SJSA1 (cell line): ENCODE results near the gene KLF13. TPM values are rescaled to one million over a fixed set of nuclear protein-coding genes. Genes with fewer than 3 reads are reported as not detected.

Experiments
- DNase-seq, 2 experiments: peaks; one replicate each; pipeline ENCODE4 v3.0.0-alpha.2; 2015 to 2020; ENCODE audit warnings: low spot score in 2 of 2, low read depth in 1 of 2
- H3K27ac ChIP-seq: fragments of 250-450 bp; sonication (Bioruptor Pico); 2 replicates; pipeline ENCODE4 v1.5.1; 2020; ENCODE audit warnings: mild to moderate bottlenecking, moderate library complexity
- H3K27me3 ChIP-seq: fragments of 250-450 bp; sonication (Bioruptor Pico); replicated peaks from 2 replicates; pipeline ENCODE4 v1.5.1; 2020; ENCODE audit warnings: mild to moderate bottlenecking, moderate library complexity
- H3K36me3 ChIP-seq: fragments of 250-450 bp; sonication (Bioruptor Pico); 2 replicates; pipeline ENCODE4 v1.5.1; 2020; ENCODE audit warnings: mild to moderate bottlenecking
- H3K4me1 ChIP-seq: fragments of 250-450 bp; sonication (Bioruptor Pico); replicated peaks from 2 replicates; pipeline ENCODE4 v1.6.1; 2021; ENCODE audit warnings: mild to moderate bottlenecking
- H3K4me3 ChIP-seq: fragments of 250-450 bp; sonication (Bioruptor Pico); 2 replicates; pipeline ENCODE4 v1.5.1; 2020; ENCODE audit warnings: mild to moderate bottlenecking
- H3K9me3 ChIP-seq: fragments of 250-450 bp; sonication (Bioruptor Pico); replicated peaks from 2 replicates; pipeline ENCODE4 v1.5.1; 2020; ENCODE audit warnings: mild to moderate bottlenecking
- total RNA-seq: library from RNA; depleted of rRNA; stranded (reverse); fragments of >200 nt; shearing (Covaris generic); gene quantifications from 2 replicates; pipeline ENCODE4 v1.2.3, GENCODE V29; 2014

The KLF13 gene
- total RNA-seq, 1 experiment from 2014 or later, result 60.4 TPM

DNA sequence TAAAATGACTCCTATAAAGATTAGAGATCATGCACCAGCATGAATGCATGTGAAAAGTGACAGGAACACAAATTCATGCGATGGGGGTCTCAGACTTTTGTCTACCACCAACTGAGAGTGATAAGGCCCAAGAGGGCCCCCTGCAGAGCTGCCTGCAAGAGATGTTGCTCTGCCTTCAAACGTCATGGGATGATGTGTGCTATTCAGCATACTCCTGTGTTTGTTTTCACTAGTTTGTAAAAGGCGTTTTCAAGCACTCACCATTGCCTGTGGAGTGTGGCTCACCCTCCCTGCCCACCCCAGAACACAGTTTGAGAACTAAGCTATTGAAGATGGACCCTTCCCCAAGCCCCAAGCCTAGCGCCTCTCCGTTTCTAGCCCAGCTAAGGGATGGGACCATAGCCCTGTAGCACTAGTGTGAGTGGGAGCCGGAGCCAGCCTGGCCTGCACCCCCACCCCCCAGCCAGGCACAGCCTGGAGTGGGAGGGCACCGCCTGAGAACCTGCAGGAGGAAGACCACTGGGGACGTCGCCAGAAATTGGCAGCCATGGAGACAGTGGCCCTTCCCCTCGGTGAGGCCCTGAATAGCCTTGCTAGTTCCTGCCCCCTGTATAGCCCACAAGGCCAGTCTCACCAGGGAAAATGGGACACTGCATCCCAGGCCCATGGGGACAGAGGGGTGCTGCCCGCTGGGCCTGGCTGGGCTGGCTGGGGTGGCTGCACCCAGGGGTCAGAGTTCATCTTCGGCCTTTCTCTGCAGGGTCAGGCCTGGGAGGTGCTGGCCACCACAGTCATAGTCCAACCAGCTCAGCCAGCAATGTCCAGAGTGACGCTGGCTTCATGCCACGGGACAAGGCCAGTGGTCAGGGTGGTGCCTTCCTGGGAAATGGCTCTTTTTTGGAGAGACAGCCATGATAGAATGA is 22.6 kb upstream of the KLF13 start:
- H3K9me3 ChIP-seq, result no peaks in the 10 kb centered on the region
- no peaks in the 10 kb centered on the region for H3K36me3 ChIP-seq
- H3K27me3 ChIP-seq, result no peaks in the 10 kb centered on the region
- DNase-seq, result no peak
- H3K27ac ChIP-seq, result no peak overlapping the region
- H3K4me3 ChIP-seq, result no peak overlapping the region
- no peaks in the 10 kb centered on the region for H3K4me1 ChIP-seq

DNA sequence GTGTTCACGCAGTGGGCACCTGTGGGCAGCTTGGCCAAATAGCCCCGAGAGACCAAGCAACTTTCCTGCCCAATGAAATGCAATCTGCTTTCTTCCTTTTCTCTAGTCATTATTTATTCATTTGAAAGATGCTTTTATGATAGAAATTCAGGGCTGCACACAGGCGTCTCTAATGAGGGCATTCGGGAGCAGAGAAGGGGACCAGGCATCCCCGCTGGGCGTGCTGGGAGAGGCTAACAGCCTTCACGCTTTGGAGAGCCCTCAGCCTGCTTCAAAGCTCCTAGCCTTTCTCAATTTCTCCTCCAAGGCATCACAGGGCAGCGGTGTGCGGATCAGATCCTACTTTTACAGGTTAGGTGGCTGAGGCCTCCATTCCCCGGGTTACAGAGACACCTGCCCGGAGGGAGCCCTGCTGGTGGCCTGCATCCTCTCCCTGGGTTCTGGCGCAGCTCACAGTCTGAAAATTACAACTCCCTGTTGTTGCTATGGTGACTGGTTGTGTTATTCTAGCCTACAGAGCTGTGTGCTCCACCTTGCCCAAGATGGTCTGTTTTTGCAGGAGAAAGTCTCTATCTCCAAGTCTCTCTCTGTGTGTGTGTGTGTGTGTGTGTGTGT is 21.8 kb upstream of the KLF13 start:
- Histone ChIP-seq H3K36me3 (no peaks in the 10 kb centered on the region), H3K4me1 (no peaks in the 10 kb centered on the region), H3K27ac (no peak overlapping the region), H3K9me3 (no peaks in the 10 kb centered on the region), H3K27me3 (no peaks in the 10 kb centered on the region), H3K4me3 (no peak overlapping the region)
- no peak for DNase-seq

DNA sequence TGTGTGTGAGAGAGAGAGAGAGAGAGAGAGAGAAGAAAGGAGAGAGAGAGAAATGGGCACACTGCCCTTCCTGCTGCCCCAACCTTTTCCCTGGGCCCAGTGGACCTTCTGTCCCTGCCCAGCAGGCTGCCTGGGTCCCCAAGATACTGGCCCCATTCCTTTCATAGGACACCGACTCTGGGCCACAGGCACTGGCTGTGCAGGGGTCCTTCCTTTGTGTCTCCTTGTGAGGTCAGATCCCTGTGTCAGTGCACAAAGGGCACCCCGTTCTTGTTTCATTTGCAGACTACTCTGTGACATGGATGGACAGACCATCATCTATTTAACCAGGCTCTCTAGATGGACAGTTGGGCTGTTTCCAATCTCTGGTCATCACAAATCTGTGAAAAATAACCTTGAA is 21.3 kb upstream of the KLF13 start:
- no peak overlapping the region for H3K27ac ChIP-seq
- no peak for DNase-seq
- no peaks in the 10 kb centered on the region for H3K27me3 ChIP-seq
- no peaks in the 10 kb centered on the region for H3K9me3 ChIP-seq
- no peak overlapping the region for H3K4me3 ChIP-seq
- no peaks in the 10 kb centered on the region for H3K36me3 ChIP-seq
- no peaks in the 10 kb centered on the region for H3K4me1 ChIP-seq

DNA sequence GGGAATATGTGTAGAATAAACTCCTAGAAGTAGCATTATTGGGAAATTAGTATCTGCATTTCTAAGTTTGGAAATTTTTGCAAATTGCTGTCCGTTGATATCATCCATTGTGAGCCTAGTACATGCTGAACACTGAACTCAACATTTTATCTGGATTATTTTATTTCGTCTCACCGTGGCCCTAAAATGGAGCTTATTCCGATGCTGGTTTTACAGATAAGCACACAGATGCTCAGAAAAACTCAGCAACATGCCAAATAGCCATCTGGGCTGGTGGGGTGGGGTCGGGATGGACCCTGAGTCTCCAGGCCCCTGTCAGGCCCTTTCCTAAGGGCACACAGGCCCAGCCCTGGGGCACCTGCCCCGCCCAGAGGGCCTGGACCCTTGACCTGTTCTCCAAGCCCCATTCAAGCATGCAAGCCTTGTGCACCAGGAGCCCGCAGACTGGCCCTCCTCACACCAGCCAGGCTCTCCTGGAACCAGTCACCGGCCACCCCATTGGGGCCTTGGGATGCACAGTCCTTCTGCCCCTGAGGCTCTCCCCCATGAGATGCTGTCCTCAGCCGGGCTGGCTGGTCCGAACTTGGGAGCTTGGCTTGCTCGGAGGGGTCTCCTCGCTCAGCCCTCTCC is 20.7 kb upstream of the KLF13 start:
- Histone ChIP-seq H3K4me1 (no peaks in the 10 kb centered on the region), H3K27me3 (no peaks in the 10 kb centered on the region), H3K36me3 (no peaks in the 10 kb centered on the region), H3K4me3 (no peak overlapping the region), H3K9me3 (no peaks in the 10 kb centered on the region), H3K27ac (no peak overlapping the region)
- DNase-seq, result no peak

DNA sequence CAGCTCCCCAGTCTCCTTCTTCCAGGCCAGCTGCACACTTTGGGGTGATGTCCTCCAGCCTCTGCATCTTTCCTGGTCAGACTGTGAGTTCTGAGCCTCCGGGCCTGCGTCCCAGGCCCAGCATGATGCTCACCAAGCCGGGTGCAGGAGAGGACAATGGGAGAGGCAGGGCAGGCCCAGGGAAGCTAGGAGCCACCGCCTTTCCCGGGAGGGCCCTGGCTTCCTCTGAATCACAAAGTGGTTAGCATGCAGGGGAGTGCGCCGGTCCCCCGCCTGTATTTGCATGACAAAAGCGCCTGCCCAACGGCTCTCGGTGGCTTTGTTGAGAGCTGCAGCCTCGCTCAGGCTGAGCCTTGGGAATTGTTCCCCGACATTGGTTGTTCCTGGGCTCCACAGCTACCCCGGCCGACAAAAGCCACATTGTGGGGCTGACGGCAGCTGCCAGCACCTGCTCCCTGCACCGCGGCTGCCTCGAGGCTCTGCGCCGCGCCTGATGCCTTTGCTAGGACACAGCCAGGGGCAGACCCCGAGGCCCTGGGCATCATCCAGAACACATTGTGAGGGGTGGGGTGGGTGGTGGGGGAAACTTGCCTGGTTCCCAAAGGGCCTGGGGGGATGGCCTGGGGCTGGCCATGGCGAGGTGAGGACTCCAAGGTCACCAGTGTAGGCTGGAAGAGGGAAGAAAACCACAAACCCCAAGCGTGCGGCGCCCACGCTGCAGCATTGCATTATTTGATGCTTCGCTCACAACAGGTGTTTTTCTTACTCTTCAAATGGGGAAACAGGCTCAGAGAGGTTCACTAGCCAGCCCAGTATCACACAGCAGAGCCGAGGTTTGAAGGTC is 20.0 kb upstream of the KLF13 start:
- H3K27me3 ChIP-seq, result no peaks in the 10 kb centered on the region
- no peaks in the 10 kb centered on the region for H3K4me1 ChIP-seq
- no peaks in the 10 kb centered on the region for H3K9me3 ChIP-seq
- DNase-seq, result no peak
- H3K27ac ChIP-seq, result no peak overlapping the region
- H3K36me3 ChIP-seq, result no peaks in the 10 kb centered on the region
- no peak overlapping the region for H3K4me3 ChIP-seq

DNA sequence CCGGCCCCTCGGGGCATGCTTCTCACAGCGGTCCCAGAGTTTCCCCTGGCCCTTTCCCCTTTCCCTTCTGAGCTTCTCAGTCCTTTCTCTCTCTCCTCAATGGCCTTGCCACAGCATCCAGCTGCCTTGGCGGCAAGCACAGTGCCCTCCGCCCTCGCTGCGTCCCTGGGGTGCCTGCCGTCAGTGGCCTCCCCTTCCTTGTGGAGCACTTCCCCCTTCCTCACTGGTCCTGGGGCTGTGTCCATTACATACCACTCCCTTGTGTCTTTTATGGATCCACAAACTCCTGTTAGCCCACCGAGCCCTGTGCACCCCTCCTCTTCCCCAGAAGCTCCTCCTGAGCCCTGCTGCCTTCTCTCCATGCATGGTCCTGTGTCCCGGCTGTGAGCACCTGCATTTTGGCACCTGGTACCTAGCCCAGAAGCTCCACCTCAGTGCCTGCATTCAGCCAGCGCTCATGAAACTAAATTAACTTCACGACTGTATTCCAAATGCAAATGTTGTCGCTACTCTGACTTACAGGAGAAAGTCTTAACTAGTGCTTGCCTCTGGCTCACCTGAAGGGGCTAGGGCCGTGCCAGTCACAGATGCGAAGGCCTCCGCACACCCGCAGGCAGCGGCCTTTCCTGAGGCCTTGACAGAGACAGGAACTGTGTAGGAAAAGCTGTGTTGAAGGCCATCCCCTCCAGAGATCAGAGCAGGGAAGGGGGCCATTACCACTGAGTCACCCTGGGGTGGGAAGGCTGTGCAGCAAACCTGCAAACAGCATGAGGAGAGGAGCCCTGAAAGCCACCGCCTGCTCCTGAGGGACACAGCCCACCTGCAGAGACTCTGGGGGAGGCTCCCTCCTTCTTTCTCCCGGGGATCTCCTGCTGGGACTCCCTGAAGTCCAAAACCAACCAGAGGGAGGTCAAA is 19.1 kb upstream of the KLF13 start:
- no peak for DNase-seq
- no peak overlapping the region for H3K4me3 ChIP-seq
- no peaks in the 10 kb centered on the region for H3K4me1 ChIP-seq
- H3K9me3 ChIP-seq, result no peaks in the 10 kb centered on the region
- no peaks in the 10 kb centered on the region for H3K27me3 ChIP-seq
- H3K27ac ChIP-seq, result no peak overlapping the region
- H3K36me3 ChIP-seq, result no peaks in the 10 kb centered on the region

DNA sequence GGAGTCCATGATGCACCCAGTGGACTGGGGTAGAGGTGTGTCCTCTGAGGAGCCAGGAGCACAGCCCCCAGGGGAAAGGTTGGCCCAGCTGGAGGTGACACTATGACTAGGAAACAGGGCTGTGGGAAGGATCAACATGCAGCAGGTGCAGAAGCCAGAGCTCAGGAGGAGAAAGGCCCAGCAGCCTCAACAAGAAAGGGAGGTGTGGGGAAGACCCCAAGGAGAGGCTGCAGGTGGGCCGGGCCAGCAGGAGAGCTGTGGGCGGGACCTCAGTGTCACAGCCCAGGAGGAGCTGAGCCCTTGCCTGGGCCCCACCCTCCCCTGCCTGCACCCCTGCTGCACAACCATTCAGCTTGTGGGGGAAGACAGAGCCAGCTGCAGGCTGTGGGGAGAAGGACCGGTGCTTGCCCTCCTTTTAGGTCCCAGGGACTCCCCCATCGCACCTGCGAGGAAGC is 18.4 kb upstream of the KLF13 start:
- Histone ChIP-seq H3K27ac (no peak overlapping the region), H3K27me3 (no peaks in the 10 kb centered on the region), H3K4me3 (no peak overlapping the region), H3K4me1 (no peaks in the 10 kb centered on the region), H3K9me3 (no peaks in the 10 kb centered on the region), H3K36me3 (no peaks in the 10 kb centered on the region)
- no peak for DNase-seq

DNA sequence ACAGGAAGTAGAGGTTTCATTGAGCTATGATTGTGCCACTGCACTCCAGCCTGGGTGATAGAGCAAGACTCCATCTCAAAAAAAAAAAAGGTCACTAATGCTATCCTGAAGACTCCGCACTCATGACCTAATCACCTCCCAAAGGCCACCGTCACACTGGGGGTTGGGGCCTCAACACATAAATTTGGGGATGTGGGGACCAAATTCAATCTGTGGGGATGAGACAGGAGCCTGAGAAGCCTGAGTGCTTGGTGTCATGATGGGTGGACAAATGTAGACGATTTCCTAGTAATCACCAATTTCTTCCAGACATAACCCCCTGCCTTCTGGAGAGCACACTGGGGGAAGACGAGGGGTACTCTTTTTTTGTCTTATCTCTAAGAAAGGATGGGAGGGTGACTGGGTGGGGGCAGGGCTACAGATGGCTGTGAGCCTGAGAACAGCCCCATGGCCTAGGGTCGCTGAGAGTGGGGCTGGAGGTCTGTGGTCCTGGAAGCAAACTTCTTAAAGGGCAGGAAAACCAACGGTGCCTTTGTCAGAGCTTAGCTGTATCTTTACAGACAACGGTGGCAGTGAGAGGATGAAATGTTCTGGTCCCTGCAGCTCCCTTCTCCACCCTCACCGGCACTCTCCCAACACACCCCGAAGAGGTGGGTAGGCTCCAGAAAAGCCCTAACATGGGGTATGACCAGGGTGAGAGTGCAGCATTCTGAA is 16.6 kb upstream of the KLF13 start:
- Histone ChIP-seq H3K27ac (no peak overlapping the region), H3K4me3 (no peak overlapping the region), H3K9me3 (no peaks in the 10 kb centered on the region), H3K36me3 (no peaks in the 10 kb centered on the region), H3K4me1 (no peaks in the 10 kb centered on the region), H3K27me3 (no peaks in the 10 kb centered on the region)
- DNase-seq, result peak in 1 of 2 experiments; percentile 6

DNA sequence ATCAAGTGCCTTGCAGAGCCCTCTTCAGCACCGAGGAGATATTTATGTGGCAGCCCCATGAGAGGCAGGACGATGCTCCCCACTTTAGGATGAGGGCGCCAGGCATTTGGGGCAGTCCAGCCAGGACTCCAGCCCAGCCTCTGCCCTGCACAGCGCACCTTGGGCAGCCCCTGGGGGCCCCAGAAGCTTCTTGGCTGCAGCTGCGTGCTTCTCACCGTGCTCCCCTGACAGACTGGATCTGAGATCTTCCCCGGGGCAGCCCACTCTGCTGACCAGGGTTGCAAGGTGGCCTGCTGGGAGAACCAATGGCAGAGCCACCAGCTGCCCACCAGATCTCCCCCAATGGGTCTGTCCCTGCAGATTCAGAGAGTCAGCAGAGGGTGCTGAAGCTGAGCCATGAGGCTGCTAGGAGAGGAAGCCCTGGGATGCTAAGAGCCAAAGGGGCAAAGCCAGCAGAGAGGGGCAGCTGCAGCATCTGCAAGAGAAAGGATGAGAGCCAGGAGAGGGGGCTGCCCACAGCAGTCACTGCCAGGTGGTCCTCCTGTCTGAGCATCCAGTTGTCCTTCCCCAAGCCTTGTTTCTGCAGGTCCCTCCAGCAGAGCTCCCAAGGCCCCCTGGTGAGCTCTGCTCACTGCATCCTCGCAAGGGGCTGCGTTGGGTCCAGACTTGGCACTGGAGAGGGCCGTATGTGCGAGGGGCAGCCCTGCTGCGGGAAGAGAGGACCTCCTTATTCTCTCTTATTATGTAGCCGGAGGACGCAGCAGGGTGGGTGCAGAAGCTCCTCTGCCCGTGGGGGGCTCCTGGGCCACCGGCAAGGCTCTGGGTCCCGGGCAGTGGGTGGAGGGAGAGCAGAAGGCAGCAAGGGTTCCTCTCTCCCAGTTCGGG is 14.7 kb upstream of the KLF13 start:
- Histone ChIP-seq H3K36me3 (no peaks in the 10 kb centered on the region), H3K4me1 (no peaks in the 10 kb centered on the region), H3K4me3 (no peak overlapping the region), H3K27ac (no peak overlapping the region), H3K27me3 (no peaks in the 10 kb centered on the region; the same call in 1 of the 2 replicates), H3K9me3 (no peaks in the 10 kb centered on the region)
- peak in 1 of 2 experiments; percentile 25 for DNase-seq

DNA sequence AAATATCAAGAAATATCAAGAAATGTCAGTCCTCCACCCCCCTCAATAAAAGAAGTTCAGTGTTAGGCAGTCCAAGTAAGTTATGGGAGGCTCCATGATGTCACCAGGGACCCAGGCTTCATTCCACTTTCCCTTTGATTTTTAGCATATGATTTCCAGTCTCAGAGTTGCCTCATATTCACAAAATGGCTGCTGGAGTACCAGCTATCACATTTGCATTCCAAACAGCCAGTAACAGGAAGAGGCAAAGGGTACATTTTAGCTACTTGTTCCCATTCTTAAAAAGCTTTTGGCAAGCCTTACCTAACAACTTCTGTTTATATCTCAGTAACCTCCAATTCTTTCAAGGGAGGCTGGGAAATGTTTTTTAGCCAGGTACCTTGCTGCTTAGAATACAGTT is 13.4 kb upstream of the KLF13 start:
- Histone ChIP-seq H3K27me3 (no peaks in the 10 kb centered on the region; the same call in 1 of the 2 replicates), H3K4me3 (no peak overlapping the region), H3K9me3 (no peaks in the 10 kb centered on the region), H3K4me1 (no peaks in the 10 kb centered on the region), H3K27ac (no peak overlapping the region), H3K36me3 (no peaks in the 10 kb centered on the region)
- no peak for DNase-seq

DNA sequence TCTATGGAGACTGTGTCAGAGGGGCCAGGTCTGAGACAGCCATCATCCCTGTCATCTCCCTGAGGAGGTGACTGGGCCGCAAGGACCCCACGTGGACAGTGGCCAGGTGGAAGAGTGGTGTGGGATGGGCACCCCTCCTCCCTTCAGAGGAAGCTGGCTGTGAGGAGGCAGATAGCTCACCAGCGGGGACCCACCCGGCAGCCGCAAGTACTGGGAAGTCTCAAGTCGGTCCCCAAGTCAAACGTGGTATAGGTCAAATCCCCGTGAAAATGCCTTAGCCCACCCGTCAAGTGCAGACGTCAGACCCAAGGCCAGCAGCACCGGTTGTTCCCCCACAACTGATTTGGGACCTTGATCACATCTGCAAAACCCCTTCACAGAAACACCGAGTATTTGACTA is 12.3 kb upstream of the KLF13 start:
- Histone ChIP-seq H3K9me3 (no peaks in the 10 kb centered on the region), H3K27me3 (no peaks in the 10 kb centered on the region; the same call in 1 of the 2 replicates), H3K4me3 (no peak overlapping the region), H3K4me1 (no peaks in the 10 kb centered on the region), H3K36me3 (no peaks in the 10 kb centered on the region), H3K27ac (no peak overlapping the region)
- DNase-seq, result no peak
